Stimulated activated CD4-positive, alpha-beta T cell treated with anti-CD3 and anti-CD28 coated beads, TNF-alpha, amount 100 ng/mL, for 48 hours (primary cell): ENCODE measurements around the gene ETHE1.

Experiments used
- DNase-seq, 3 donors: peaks; one replicate each; pipeline ENCODE4 v3.0.0-alpha.2; 2020; ENCODE audit warnings: low read depth in 3 of 3

The ETHE1 gene

GRCh38 chr19:43490759-43491158, 36.2 kb downstream of the ETHE1 start:
- no peak for DNase-seq

GRCh38 chr19:43489979-43490599, 36.9 kb downstream of the ETHE1 start:
- no peak for DNase-seq

DNA sequence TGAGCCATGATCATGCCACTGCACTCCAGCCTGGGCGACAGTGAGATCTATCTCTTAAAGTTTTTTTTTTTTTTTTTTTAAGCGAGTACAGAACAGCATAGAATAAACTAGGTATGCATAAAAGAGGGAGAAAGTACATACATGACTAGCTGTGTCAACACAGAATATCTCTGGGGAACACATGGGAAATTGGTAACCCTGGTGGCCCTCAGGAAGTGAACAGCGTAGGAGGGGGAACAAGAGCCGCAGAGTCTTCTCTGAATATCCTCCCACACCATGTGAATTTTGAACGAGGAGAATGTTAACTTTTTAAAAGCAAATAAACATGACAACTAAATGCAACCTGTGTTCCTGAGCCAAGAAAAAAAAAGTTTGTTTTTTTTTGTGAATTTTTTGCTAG, 37.7 kb downstream of the ETHE1 start:
- no peak for DNase-seq

GRCh38 chr19:43488179-43488578, 38.8 kb downstream of the ETHE1 start:
- no peak for DNase-seq

- no peak for DNase-seq
Observed at GRCh38 chr19:43486412-43486811, 40.6 kb downstream of the ETHE1 start.

GRCh38 chr19:43485951-43486350, 41.0 kb downstream of the ETHE1 start:
- no peak for DNase-seq

GRCh38 chr19:43483281-43483680, 43.7 kb downstream of the ETHE1 start:
- DNase-seq: no peak

GRCh38 chr19:43482193-43482592, 44.8 kb downstream of the ETHE1 start:
- no peak for DNase-seq

- no peak for DNase-seq
Observed at GRCh38 chr19:43481701-43482100, 45.3 kb downstream of the ETHE1 start.

DNA sequence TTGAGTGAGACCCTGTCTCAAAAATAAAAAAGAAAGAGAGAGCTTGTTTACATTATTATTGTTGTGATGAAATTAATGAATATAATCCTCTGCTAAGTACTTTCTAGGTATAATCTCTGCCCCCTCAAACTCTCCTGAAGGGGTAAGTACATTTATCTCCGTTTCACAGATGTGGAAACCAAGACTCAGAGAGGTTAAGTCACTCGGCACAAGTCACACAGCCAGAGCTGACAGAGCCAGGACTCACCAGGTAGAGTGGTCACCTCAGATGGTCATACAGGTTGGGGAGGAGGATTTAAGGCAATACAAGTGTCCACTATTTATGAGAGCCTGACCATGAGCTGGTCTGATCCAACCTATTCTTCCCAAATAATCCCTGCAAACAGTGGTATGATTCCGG, 46.4 kb downstream of the ETHE1 start:
- DNase-seq: no peak

GRCh38 chr19:43479961-43480561, 46.9 kb downstream of the ETHE1 start:
- DNase-seq: no peak

- DNase-seq: no peak
Observed at GRCh38 chr19:43479226-43479625, 47.8 kb downstream of the ETHE1 start.

DNA sequence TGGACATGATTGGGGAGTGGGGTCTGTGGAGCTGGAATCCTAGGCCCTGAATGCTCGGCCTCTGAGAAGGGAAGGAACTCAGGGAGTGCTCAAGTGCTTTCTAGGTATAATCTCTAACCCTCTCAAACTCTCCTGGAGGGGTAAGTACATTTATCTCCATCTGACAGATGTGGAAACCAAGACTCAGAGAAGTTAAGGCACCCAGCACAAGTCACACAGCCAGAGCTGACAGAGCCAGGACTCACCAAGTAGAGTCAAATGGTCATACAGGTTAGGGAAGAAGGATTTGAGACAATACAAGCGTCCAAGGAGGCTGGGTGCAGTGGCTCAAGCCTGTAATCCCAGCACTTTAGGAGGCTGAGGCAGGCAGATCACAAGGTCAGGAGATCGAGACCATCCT, 48.7 kb downstream of the ETHE1 start:
- no peak for DNase-seq

GRCh38 chr19:43476606-43477005, 50.4 kb downstream of the ETHE1 start:
- no peak for DNase-seq

DNA sequence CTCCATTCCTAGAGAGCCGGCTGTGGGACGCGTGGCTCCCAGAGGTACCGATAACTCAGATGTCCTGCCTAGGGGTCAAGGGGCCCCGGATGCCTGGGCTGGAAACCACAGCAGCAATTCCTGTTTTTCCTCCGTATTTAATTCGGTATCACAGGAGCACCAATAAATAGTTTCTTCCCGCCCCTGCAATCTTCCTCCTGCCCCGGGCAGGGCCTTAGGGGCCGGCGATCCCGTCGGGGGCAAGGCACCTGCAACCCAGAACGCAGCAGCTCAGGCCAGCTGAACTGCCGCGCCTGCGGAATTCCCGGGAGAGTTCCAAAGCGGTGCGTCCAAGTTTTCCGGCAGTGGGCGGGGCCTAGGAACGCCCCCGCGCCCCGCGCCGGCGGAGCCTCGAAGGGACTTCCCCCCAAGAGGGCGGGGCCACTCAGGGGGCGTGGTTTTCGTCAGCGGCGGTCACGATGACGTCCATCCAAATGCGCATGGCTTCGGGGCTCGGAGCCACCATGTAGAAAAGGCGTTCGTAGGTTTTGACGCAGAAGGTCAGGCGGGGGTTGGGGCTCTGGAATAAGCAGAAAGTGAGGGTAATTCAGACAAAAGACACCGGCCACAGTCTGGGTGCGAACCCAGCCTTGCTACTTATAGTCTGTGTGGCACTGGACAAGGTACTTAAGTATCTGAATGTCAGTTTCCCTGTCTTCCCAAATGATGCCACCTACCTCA, 51.9 kb downstream of the ETHE1 start:
- DNase-seq: peak; percentile 87 to 96 (median 87)

GRCh38 chr19:43474487-43474886, 52.5 kb downstream of the ETHE1 start:
- no peak for DNase-seq

- no peak for DNase-seq
Observed at GRCh38 chr19:43471091-43471490, 55.9 kb downstream of the ETHE1 start.

GRCh38 chr19:43470288-43470687, 56.7 kb downstream of the ETHE1 start:
- DNase-seq: peak in 2 of 3 donors; percentile 47 to 62

DNA sequence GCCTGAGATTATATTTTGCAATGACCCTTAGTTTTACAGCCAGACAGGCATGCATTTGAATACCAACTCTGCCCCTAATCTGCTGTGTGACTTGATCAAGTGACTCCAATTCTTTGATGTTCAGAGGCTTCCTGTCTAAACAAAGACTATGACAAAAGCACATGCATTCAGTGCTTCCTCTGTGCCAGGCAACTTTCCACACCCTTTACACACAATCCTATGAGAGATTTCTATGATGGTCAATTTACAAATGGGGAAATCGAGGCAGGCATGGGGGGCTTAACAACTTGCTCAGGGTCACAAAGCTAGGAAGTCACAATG, 57.9 kb downstream of the ETHE1 start:
- DNase-seq: no peak

DNA sequence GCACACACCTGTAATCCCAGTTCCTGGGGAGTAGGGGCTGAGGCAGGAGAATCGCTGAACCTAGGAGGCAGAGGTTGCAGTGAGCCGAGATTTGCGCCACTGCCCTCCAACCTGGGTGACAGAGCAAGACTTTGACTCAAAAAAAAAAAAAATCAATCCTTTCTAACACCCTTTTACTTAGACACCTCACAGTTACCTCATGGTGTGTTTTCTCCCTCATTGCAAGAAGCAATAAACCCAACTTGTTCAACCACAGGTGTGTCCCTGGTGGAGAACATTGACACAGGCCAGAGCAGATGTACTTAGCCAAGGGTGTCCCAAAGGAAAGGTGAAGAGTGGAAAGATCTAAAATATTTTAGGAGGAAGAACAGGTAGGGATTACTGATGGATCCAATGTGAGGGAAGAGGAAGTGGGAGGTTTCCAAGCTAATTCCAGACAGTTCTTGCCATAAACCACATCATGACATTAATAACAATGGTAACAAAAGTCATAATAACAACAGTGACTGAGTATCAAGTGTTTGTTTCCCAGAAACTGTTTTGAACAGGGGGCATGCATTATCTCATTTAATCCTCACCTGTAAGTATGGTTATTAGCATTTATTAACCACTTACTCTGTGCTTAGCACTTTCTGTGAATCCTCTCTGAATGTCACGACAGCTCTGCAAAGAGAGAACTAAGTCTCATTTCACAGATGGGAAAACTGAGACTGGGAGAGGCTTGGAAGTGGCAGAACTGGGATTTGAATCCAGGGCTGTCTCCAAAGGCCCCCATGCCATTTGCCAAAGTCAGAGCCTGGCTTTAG, 58.4 kb downstream of the ETHE1 start:
- DNase-seq: no peak

GRCh38 chr19:43467730-43468129, 59.3 kb downstream of the ETHE1 start:
- no peak for DNase-seq

DNA sequence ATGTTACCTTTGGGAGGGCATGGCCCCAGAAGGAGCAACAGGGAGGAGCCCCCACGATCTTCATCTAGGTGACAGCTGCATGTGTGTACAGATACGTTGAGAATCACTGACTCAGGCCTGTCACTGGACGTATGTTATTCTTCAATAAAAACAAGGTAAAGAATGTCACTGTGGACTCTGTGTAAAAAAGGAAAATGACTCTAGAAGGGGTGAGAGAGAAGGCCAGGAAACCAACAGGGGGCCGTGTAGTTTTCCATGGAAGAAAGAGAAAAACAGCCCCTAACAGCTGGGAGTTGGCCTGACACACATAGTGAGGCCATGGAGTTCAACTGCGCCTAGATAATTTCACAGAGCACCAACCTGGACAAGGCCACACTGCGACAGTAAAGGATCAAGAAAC, 59.7 kb downstream of the ETHE1 start:
- no peak for DNase-seq

DNA sequence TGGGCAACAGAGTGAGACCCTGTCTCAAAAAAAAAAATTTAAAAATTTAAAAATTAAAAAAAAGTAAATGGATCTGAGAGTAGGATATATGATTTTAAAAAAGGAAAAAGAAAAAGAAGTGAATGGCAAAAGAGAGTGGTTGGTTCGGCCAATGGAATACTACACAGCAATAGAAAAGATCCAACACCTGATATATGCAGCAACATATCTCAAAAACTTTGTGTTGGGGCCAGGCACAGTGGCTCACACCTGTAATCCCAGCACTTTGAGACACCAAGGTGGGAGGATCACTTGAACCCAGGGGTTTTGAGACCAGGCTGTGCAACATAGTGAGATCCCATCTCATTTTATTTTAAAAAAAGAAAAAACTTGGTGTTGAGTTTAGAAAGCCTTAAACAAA, 60.2 kb downstream of the ETHE1 start:
- no peak for DNase-seq
